Pancreas (tissue), 10 donors: ENCODE data around the gene APOA5. TPM values are rescaled to one million over a fixed set of nuclear protein-coding genes. Genes with fewer than 3 reads are reported as not detected.
A peak's percentile ranks its signal among the peaks of the same experiment; 100 is the strongest.
"Not testable (repeated sequence)": the region's sequence is repeated elsewhere in the genome, so short reads cannot be mapped to it uniquely, and the experiment has no call there.

Experiments
- ATAC-seq, 4 donors: fragments of 200-7000 bp; cut with Tn5 transposase; one replicate each; pipeline versions ENCODE4 v1.8.0 to v1.9.1; 2020; ENCODE audit warnings: mild to moderate bottlenecking in 4 of 4, moderate library complexity in 4 of 4
- DNase-seq, 6 donors: peaks; one replicate each; pipeline ENCODE4 v3.0.0-alpha.2; 2020
- FAIRE-seq: peaks from 2 replicates; lab custom pipeline; 2012; peaks lifted over from hg19 to GRCh38; lab: Jason Lieb, UNC
- H3K27ac ChIP-seq, 4 donors: fragments of 200-600 bp; sonication (generic); 1 replicate in 3 of 4; 2 replicates in 1 of 4; pipeline versions ENCODE4 v1.5.0 to v1.8.0; 2020
- H3K27me3 ChIP-seq, 4 donors: fragments of 200-600 bp; one replicate each; pipeline ENCODE4 v1.8.0; 2021
- H3K36me3 ChIP-seq, 3 donors: fragments of 200-600 bp; sonication (generic) in 1 of 3; one replicate each; pipeline versions ENCODE4 v1.5.0 to v1.8.0; 2020 to 2021
- H3K4me1 ChIP-seq, 3 donors: fragments of 200-600 bp; one replicate each; pipeline ENCODE4 v1.8.0; 2021
- H3K4me3 ChIP-seq, 4 donors: fragments of 200-600 bp; sonication (generic) in 2 of 4; one replicate each; pipeline versions ENCODE4 v1.5.0 to v1.8.0; 2020 to 2021
- H3K9me3 ChIP-seq, 4 donors: fragments of 200-600 bp; one replicate each; pipeline ENCODE4 v1.8.0; 2021
- CTCF ChIP-seq, 4 donors: fragments of 200-600 bp; sonication (generic) in 3 of 4; IDR thresholded peaks; one replicate each; pipeline versions ENCODE4 v1.5.0 to v1.8.0; 2021; ENCODE audit warnings: antibody characterized with exemption in 4 of 4
- WGBS, 2 donors: extraction: QIAGEN DNeasy Blood & Tissue Kit; methylation state at CpG; one replicate each; pipeline ENCODE4 v1.1.7; 2013; 5-methylcytosine and 5-hydroxymethylcytosine counted together
- intact Hi-C, 3 donors: fragments of 100-400 bp; cut with DNase I; formaldehyde crosslinking; loops; one replicate each; pipeline versions ENCODE4 v1.11.1 to v1.14.2; 2022
- polyA plus RNA-seq, 2 donors: library from polyadenylated mRNA; stranded (reverse); fragments of 200-250 nt; gene quantifications; one replicate each; pipeline ENCODE4 v1.2.3, GENCODE V29; 2013
- total RNA-seq, 6 donors: library from RNA; stranded (reverse); fragmentation: NEBNext Ultra II Directional in 4 of 6; extraction: Animal tissue kit (Norgen Biotek cat#: 25700) in 4 of 6; gene quantifications; one replicate each; pipeline versions ENCODE4 v1.2.1 to v1.2.4, GENCODE V29; 2021 to 2023
- donor health status: healthy with polysubstance abuse.
- donor health status: DM: no; HTN: no; CAD: no; lungs with moderate emphysema.
- donor health status: DM: no; HTN: no; CAD: no.
- donor health status: control.
- donor health status: control.
- donor health status: Bipolar disorder and iron deficiency.
- donor health status: DM: yes; HTN: yes; CAD: no.
- donor health status: DM: no; HTN: no; CAD: no.
- donor health status: DM: no; HTN: no; CAD: no.
- donor health status: DM: yes; HTN: yes; CAD: no.

APOA5 gene
- total and polyA plus RNA-seq, 8 donors = 0.60 to 4.0 (median 1.1) TPM; not detected in 2

GRCh38 chr11:116837231-116838091, 45.8 kb upstream of the APOA5 start, which contains the start of gene APOA1:
TSS of gene APOA1 (minus strand) at chr11:116837622. CDS start at chr11:116837387, 235 bp downstream.
- intact Hi-C loops = loop anchor here in 1 of 3 donors (2.0 kb wide), 1 partner anchor 49 kb away; the partner anchor contains the start of gene ZPR1
- no peak for TF ChIP-seq CTCF (IDR thresholded peaks at IDR 0.05)
- FAIRE-seq = no peak

GRCh38 chr11:116836632-116836991, 44.9 kb upstream of the APOA5 start:
- Histone ChIP-seq H3K4me3 (no peak overlapping the region), H3K4me1 (peaks cover 0 to 10% (median 6%) of the 10 kb centered on the region in 3 donors), H3K9me3 (no peaks in the 10 kb centered on the region), H3K36me3 (no peaks in the 10 kb centered on the region), H3K27me3 (no peaks in the 10 kb centered on the region), H3K27ac (no peak overlapping the region)
- FAIRE-seq (no peak), DNase-seq (peak in 1 of 6 donors; percentile 63), ATAC-seq (no peak)
- no peak for TF ChIP-seq CTCF (IDR thresholded peaks at IDR 0.05)
- intact Hi-C loops = no loop called here
- WGBS, 2 donors = 82 to 83% methylated on average over 7 of the region's 7 CpGs

More at GRCh38 chr11:116837231-116838091, 45.8 kb upstream of the APOA5 start, which contains the start of gene APOA1:
- Histone ChIP-seq H3K4me1 (peaks cover 0 to 10% (median 0%) of the 10 kb centered on the region in 3 donors), H3K9me3 (no peaks in the 10 kb centered on the region), H3K27me3 (no peaks in the 10 kb centered on the region), H3K27ac (no peak within 1 kb of the TSS), H3K4me3 (no peak within 1 kb of the TSS), H3K36me3 (no peaks in the 10 kb centered on the region)
- ATAC-seq (no peak), DNase-seq (peak in 1 of 6 donors; percentile 69)
- WGBS, 2 donors = 77 to 78% methylated on average over 18 to 19 of the region's 19 CpGs

- peak; percentile 80 to 90 (median 88) for ATAC-seq
- no peaks in the 10 kb centered on the region for H3K27me3 ChIP-seq
- H3K4me3 ChIP-seq = peak overlapping the region in 3 of 4 donors; percentile 9 to 39 (median 12)
- intact Hi-C loops = no loop called here
- peak; percentile 75 to 97 (median 86) for DNase-seq
- peak overlapping the region in 2 of 4 donors; percentile 42 to 46 for H3K27ac ChIP-seq
- no peak for FAIRE-seq
- no peaks in the 10 kb centered on the region for H3K36me3 ChIP-seq
- peak in 3 of 4 donors; percentile 30 to 50 (median 36) for TF ChIP-seq CTCF (IDR thresholded peaks at IDR 0.05)
- H3K9me3 ChIP-seq = no peaks in the 10 kb centered on the region
- peaks cover 0 to 10% (median 6%) of the 10 kb centered on the region in 3 donors for H3K4me1 ChIP-seq
- WGBS, 2 donors = 10 to 11% methylated on average over 57 of the region's 57 CpGs
Measured at GRCh38 chr11:116835791-116836631, 44.3 kb upstream of the APOA5 start.

GRCh38 chr11:116835042-116835772, 43.5 kb upstream of the APOA5 start:
- H3K27ac ChIP-seq = peak overlapping the region in 2 of 4 donors; percentile 42 to 46
- no peak for TF ChIP-seq CTCF (IDR thresholded peaks at IDR 0.05)
- intact Hi-C loops = no loop called here
- ATAC-seq (peak; percentile 12 to 24 (median 21)), DNase-seq (peak in 1 of 6 donors; percentile 66), FAIRE-seq (no peak)
- no peaks in the 10 kb centered on the region for H3K36me3 ChIP-seq
- H3K27me3 ChIP-seq = no peaks in the 10 kb centered on the region
- 68 to 70% methylated on average over 28 of the region's 28 CpGs for WGBS, 2 donors
- peak overlapping the region in 2 of 4 donors; percentile 9 to 39 for H3K4me3 ChIP-seq
- peaks cover 0 to 10% (median 6%) of the 10 kb centered on the region in 3 donors for H3K4me1 ChIP-seq
- no peaks in the 10 kb centered on the region for H3K9me3 ChIP-seq

GRCh38 chr11:116834535-116835041, 42.9 kb upstream of the APOA5 start:
- H3K27me3 ChIP-seq, DNase-seq, H3K4me1 ChIP-seq, H3K27ac ChIP-seq, ATAC-seq, H3K9me3 ChIP-seq, FAIRE-seq, H3K36me3 ChIP-seq, H3K4me3 ChIP-seq: not testable (repeated sequence)
- 82% methylated on average over 13 of the region's 13 CpGs for WGBS, 2 donors
- intact Hi-C loops = loop anchor here in 1 of 3 donors (5.0 kb wide), 1 partner anchor 42 kb away; the partner anchor contains the start of gene APOA5
